T-helper 2 cell treated with Interferon-gamma antibody and Interleukin-4, amounts not matched to agents 5 μg/mL and 100 μg/mL, for 36 hours (primary cell): Measurements from ENCODE around the gene AP3B1.

Source experiments
- DNase-seq: peaks from one replicate; pipeline ENCODE4 v3.0.0; 2021; ENCODE audit warnings: low spot score
- H3K27ac Mint-ChIP-seq: one replicate; pipeline ENCODE4 v1.8.0; 2021; ENCODE audit warnings: mild to moderate bottlenecking, mixed read lengths
- H3K27me3 Mint-ChIP-seq: one replicate; pipeline ENCODE4 v1.8.0; 2021; ENCODE audit warnings: low read depth, mixed read lengths
- H3K36me3 Mint-ChIP-seq: one replicate; pipeline ENCODE4 v1.8.0; 2021; ENCODE audit warnings: low read depth, mixed read lengths
- H3K4me1 Mint-ChIP-seq: one replicate; pipeline ENCODE4 v1.8.0; 2021; ENCODE audit warnings: low read depth, mixed read lengths
- H3K4me3 Mint-ChIP-seq: one replicate; pipeline ENCODE4 v1.8.0; 2022; ENCODE audit warnings: mild to moderate bottlenecking, moderate library complexity, mixed read lengths
- H3K9me3 Mint-ChIP-seq: one replicate; pipeline ENCODE4 v1.8.0; 2021; ENCODE audit warnings: mixed read lengths

AP3B1 gene

DNA sequence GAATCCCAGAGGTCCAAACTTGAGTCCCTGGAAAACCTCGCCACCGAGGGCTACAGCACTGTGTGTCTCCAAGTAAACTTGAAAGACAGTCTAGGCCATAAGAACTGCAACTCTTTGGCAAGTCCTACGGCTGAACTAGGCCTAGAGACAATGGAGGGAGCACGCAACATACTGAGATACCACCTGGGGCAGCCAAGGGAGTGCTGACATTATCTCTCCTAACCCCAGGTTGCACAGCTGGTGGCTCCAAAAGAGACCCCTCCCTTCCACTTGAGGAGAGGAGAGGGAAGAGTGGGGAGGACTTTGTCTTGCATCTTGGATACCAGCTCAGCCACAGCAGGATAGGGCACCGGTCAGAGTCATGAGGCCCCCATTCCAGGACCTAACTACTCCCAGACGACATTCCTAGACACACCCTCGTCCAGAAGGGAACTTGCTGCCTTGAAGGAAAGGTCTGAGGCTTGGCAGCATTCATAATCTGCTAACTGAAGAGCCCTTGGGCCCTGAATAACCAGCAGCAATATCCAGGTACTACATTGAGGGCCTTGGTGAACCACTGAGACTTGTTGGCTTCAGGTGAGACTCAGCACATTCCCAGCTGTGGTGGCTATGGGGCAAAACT, 42.7 kb downstream of the AP3B1 start:
- H3K4me3 Mint-ChIP-seq = no peak overlapping the region
- DNase-seq = no peak
- H3K27me3 Mint-ChIP-seq = no peaks in the 10 kb centered on the region
- H3K36me3 Mint-ChIP-seq = peaks cover 49% of the 10 kb centered on the region
- no peak overlapping the region for H3K27ac Mint-ChIP-seq
- peaks cover 30% of the 10 kb centered on the region for H3K9me3 Mint-ChIP-seq
- no peaks in the 10 kb centered on the region for H3K4me1 Mint-ChIP-seq

DNA sequence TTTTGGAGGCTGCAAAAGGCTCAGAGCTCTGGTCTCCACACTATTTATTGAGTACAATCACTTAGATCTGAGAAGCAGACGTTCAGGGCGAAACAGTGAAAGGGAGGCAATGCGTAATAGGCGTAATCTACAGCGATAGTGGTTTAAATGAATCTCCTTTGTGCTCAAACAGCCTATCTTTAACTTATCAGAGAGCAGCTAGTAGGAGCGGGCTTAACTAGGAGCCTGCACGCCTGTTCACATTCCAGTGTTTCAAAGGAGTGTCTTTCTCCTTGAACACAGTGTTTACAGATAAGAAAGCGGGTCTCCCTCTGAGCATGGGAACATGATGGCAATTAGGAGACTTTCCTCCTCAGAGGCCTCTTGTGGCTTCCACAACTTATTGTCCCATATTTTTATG, 49.4 kb downstream of the AP3B1 start:
- no peak for DNase-seq
- no peak overlapping the region for H3K27ac Mint-ChIP-seq
- no peak overlapping the region for H3K4me3 Mint-ChIP-seq
- H3K9me3 Mint-ChIP-seq = no peaks in the 10 kb centered on the region
- H3K27me3 Mint-ChIP-seq = no peaks in the 10 kb centered on the region
- peaks cover 14% of the 10 kb centered on the region for H3K36me3 Mint-ChIP-seq
- H3K4me1 Mint-ChIP-seq = no peaks in the 10 kb centered on the region

DNA sequence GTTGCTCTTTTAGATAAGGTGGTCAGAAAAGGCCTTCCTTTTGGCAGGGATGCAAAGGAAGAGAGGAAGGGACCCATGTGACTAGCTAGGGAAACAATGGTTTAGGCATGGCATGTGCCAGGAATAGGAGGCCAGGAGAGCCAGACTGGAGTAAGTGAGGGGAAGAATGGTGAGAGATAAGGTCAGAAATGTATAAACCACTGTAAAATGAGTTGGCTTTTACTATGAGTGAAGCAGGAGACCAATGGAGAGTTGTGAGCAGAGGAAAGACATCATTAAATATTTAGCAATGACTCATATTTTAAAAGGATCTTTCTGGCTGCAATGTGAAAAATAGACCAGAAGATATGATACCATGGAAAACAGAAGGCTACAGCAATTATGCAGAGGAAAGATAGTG, 50.9 kb downstream of the AP3B1 start:
- Mint-ChIP-seq H3K27ac (no peak overlapping the region), H3K36me3 (peaks cover 11% of the 10 kb centered on the region)
- no peak for DNase-seq

DNA sequence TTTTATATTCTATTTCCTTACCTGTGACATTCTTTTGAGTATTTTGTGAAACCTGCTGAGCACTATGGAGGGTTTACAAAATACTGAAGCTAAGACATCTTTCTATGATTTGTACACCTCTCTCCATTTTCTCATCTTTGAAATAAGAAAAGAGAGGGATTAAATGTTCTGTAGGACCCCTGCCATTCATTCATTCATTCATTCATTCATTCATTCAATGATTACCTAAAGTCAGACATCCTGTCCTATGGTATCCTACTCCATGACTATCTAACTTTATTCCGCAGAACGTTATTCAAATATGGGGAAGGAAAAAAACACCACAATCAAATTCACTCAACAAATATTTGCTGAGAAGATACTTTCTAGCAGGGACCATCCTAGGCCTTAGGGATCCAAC, 51.4 kb downstream of the AP3B1 start:
- H3K27me3 Mint-ChIP-seq = no peaks in the 10 kb centered on the region
- no peak overlapping the region for H3K27ac Mint-ChIP-seq
- peaks cover 11% of the 10 kb centered on the region for H3K36me3 Mint-ChIP-seq
- no peaks in the 10 kb centered on the region for H3K4me1 Mint-ChIP-seq
- H3K4me3 Mint-ChIP-seq = no peak overlapping the region
- H3K9me3 Mint-ChIP-seq = no peaks in the 10 kb centered on the region
- DNase-seq = no peak

More for the DNA sequence above, 50.9 kb downstream of the AP3B1 start:
- Mint-ChIP-seq H3K4me3 (no peak overlapping the region), H3K4me1 (no peaks in the 10 kb centered on the region), H3K27me3 (no peaks in the 10 kb centered on the region), H3K9me3 (no peaks in the 10 kb centered on the region)

DNA sequence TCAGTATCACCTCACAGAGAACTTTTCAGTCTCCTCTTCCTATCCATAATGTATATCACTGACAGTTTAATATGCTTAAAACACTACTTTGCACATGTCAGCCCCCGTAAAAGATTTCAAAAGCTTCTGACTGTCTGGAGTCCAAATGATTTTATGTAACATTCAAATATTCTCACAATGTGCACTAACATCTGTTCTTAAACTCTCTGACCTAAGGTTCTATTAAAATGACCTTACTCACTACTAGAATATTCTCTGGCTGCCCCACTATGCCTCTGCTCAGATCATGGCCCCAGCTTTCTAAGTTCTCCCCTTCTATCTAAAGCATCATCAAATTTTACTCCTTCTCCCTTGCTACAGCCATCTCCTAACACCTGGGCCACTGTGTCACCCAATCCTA, 52.5 kb downstream of the AP3B1 start:
- peaks cover 11% of the 10 kb centered on the region for H3K36me3 Mint-ChIP-seq
- no peak overlapping the region for H3K4me3 Mint-ChIP-seq
- no peaks in the 10 kb centered on the region for H3K27me3 Mint-ChIP-seq
- no peaks in the 10 kb centered on the region for H3K4me1 Mint-ChIP-seq
- no peak overlapping the region for H3K27ac Mint-ChIP-seq
- no peak for DNase-seq
- no peaks in the 10 kb centered on the region for H3K9me3 Mint-ChIP-seq

DNA sequence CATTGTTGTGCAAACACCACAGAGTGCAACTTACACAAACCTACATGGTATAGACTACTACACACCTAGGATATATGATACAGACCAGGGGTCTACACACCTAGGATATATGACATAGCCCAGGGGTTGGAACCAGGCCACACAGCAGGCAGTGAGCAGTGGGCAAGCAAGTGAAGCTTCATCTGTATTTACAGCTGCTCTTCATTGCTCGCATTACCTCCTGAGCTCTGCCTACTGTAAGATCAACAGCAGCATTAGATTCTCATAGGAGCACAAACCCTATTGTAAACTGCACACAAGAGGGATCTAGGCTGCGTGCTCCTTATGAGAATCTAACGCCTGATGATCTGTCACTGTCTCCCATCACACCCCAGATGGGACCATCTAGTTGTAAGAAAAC, 56.6 kb downstream of the AP3B1 start:
- no peak for DNase-seq
- Mint-ChIP-seq H3K4me3 (no peak overlapping the region), H3K27me3 (no peaks in the 10 kb centered on the region), H3K36me3 (peaks cover 16% of the 10 kb centered on the region), H3K9me3 (no peaks in the 10 kb centered on the region), H3K27ac (no peak overlapping the region), H3K4me1 (no peaks in the 10 kb centered on the region)

DNA sequence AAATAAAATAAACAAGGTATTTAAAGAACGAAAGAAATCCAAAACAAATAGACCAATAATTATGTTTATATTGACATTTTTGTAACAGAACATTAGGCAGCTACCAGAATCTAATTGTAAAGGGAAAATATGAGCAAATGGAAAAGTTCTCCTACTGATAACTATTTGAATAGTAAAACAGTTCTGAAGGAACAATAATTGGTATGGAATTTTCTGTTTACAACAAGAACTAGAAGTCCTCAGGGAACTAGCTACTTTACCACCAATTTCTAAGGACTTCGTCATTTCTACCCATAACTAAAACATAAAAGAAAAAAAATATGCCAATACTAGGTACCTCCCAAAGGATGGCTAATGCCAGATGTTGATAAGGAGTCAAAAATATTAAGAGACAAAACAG, 58.5 kb downstream of the AP3B1 start:
- Mint-ChIP-seq H3K9me3 (no peaks in the 10 kb centered on the region), H3K4me3 (no peak overlapping the region)

DNA sequence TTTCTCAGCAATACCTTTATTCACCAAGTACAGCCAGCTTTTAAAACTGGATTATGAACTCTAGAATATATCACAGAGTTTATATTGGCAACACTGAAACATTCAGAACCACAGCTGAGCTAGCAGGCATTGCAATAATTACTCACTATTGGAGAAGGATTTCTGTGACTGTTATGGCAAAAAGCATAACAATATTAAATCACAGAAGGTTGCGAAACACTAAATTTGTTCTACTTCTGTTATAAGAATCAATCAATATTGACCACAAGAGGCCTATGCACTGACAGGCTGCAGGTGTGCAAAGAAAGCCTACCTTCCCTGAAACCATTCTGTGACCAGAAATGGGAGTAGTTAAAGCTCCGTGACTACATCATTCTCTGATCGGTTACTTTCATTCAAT, 59.2 kb downstream of the AP3B1 start:
- Mint-ChIP-seq H3K4me3 (no peak overlapping the region), H3K36me3 (peaks cover 11% of the 10 kb centered on the region), H3K9me3 (no peaks in the 10 kb centered on the region), H3K4me1 (no peaks in the 10 kb centered on the region), H3K27me3 (no peaks in the 10 kb centered on the region), H3K27ac (no peak overlapping the region)
- DNase-seq = no peak

More for the DNA sequence above, 58.5 kb downstream of the AP3B1 start:
- DNase-seq = no peak
- Mint-ChIP-seq H3K4me1 (no peaks in the 10 kb centered on the region), H3K27ac (no peak overlapping the region), H3K36me3 (peaks cover 16% of the 10 kb centered on the region), H3K27me3 (no peaks in the 10 kb centered on the region)

DNA sequence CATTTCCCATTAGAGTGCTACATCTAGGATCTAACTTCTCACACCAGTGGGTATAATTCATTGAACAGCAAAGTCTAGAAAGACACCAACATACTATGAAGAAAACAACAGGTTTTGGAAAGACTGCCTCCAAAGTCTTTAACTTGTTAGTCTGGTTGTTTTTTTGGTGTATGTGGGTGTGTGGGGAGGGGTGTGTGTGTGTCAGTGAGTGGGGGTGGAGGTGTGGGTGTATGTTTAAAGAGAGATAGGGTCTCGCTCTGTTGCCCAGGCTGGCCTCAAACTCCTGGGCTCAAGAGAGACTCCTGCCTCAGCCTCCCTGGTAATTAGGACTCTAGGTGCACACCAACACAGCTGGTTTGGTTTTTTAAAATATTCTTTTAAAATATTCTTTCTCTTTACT, 59.7 kb downstream of the AP3B1 start:
- no peaks in the 10 kb centered on the region for H3K9me3 Mint-ChIP-seq
- no peak for DNase-seq
- peaks cover 7% of the 10 kb centered on the region for H3K36me3 Mint-ChIP-seq
- no peaks in the 10 kb centered on the region for H3K27me3 Mint-ChIP-seq
- H3K4me1 Mint-ChIP-seq = no peaks in the 10 kb centered on the region
- H3K27ac Mint-ChIP-seq = no peak overlapping the region
- H3K4me3 Mint-ChIP-seq = no peak overlapping the region

DNA sequence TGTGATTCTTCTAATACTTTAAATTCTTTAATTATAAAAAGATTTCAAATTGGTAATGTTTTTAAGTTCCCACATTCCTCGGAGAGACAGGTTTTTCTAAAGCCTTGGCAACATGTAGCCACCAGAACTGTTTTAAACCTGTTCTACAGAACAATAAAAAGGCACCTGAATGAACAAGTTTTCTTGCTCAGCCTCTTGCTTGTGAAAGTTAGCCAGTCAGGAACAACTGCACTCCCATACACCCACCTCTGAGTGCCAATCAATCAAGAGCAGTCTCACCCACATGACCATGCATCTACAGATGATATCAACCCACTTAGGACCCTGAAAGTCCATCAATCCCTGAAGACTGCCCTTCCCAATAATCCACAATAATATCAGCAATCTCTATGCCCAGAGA, 62.3 kb downstream of the AP3B1 start:
- no peaks in the 10 kb centered on the region for H3K9me3 Mint-ChIP-seq
- no peak overlapping the region for H3K27ac Mint-ChIP-seq
- no peaks in the 10 kb centered on the region for H3K4me1 Mint-ChIP-seq

DNA sequence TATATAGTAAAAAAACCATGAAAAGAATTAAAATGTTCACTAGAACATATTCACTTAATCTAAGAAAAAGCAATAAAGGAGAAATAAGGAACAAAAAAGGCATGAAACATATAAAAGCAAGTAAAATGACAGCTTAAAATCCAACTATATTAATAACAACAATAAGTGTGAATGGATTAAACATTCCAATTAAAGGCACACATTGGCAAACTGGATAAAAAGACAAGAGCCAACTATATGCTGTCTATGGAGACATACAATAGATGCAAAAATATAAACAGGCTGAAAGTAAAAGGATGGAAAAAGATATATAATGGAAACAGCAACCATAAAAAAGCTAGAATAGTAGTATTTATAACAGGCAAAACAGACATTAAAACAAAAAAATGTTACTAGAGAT, 70.1 kb downstream of the AP3B1 start:
- Mint-ChIP-seq H3K36me3 (peaks cover 26% of the 10 kb centered on the region), H3K4me3 (no peak overlapping the region), H3K27me3 (no peaks in the 10 kb centered on the region), H3K4me1 (peaks cover 8% of the 10 kb centered on the region), H3K27ac (no peak overlapping the region), H3K9me3 (peaks cover 6% of the 10 kb centered on the region)
- no peak for DNase-seq

More for the DNA sequence above, 62.3 kb downstream of the AP3B1 start:
- DNase-seq = no peak
- Mint-ChIP-seq H3K4me3 (no peak overlapping the region), H3K36me3 (peaks cover 5% of the 10 kb centered on the region), H3K27me3 (no peaks in the 10 kb centered on the region)

DNA sequence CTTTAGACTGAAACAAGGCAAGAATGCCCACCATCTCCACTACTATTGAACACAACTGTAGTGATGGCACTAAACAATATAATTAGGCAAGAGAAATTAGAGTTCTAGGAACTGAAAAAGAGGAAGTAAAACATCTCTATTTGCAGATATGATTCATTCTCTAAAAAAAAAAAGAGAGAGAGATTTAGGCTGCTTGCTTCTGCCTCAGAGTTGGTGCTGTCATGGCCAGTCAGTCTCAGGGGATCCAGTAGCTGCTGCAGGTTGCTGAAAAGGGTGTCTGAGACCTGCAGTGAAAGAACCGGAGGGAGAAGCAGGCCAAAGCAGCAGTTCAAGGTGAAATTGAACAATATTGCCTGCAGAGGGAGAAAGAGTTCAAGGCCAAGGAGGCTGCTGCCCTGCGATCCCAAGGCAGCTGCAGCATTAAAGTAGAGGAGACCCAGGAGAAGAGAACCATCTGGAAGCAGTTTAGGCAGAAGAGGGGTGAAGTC, 72.5 kb downstream of the AP3B1 start:
- H3K27me3 Mint-ChIP-seq = no peaks in the 10 kb centered on the region
- no peak for DNase-seq
- peaks cover 8% of the 10 kb centered on the region for H3K4me1 Mint-ChIP-seq
- H3K27ac Mint-ChIP-seq = no peak overlapping the region
- no peak overlapping the region for H3K4me3 Mint-ChIP-seq
- H3K36me3 Mint-ChIP-seq = peaks cover 26% of the 10 kb centered on the region
- peaks cover 6% of the 10 kb centered on the region for H3K9me3 Mint-ChIP-seq

DNA sequence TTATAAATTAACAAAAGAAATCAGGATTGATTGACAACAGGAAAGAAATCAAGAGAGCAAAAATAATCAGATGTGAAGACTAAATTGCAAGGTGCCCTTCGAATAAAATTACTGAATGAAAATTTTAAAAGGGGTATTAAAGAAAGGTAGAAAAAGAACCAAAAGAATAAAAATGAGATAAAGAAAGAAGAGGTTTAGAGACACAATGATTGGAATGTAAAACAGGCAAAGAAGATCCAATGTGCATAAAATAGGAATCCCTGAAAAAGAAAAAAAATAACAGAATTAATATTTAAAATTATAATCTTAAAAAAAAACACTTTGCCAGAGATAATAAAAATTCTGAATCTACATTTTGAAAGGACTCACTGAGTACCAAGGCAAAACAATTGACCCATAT, 73.0 kb downstream of the AP3B1 start:
- peaks cover 8% of the 10 kb centered on the region for H3K4me1 Mint-ChIP-seq
- no peak for DNase-seq
- H3K36me3 Mint-ChIP-seq = peaks cover 26% of the 10 kb centered on the region
- H3K27me3 Mint-ChIP-seq = no peaks in the 10 kb centered on the region
- H3K4me3 Mint-ChIP-seq = no peak overlapping the region
- no peak overlapping the region for H3K27ac Mint-ChIP-seq
- peaks cover 6% of the 10 kb centered on the region for H3K9me3 Mint-ChIP-seq

DNA sequence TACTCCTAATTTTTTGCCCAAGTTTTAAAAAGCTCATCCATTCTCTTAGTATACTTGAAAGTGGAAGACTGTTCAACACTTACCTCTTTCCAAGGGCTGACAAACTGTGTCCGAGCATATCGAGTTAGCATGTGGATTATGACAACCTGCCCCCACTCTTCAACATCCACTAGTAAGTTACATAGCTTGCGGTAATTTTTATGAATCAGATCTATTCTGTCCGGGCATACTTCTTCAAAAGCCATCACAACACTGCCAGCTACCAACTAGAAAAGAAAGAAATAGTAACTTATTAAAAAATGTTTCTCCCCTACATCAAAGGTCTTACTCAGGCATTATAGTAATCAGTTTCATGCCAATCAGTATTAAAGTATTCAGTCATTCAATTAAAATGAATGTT, 78.5 kb downstream of the AP3B1 start:
- Mint-ChIP-seq H3K27me3 (no peaks in the 10 kb centered on the region), H3K36me3 (peaks cover 9% of the 10 kb centered on the region), H3K9me3 (peaks cover under 1% of the 10 kb centered on the region), H3K4me3 (no peak overlapping the region), H3K27ac (no peak overlapping the region), H3K4me1 (peaks cover under 1% of the 10 kb centered on the region)
- no peak for DNase-seq

DNA sequence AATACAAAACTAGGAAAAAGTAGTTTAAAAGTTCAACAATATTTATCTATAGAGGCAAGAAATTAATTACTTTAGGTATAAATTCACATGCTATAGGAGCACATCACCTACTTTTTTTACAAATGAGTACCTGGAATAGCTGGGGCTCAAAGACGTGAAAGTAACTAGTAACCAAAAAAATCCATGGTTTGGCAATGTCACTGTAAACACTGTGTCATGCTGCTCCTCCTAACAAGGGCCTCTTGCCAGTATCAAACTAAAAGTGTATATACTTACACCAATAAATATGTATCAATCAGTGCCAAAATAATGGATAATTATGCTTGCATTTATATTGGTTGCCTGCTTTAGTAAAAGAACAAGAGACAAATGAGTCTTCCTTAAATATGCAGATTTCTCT, 78.9 kb downstream of the AP3B1 start:
- no peak for DNase-seq
- H3K4me3 Mint-ChIP-seq = no peak overlapping the region
- no peaks in the 10 kb centered on the region for H3K9me3 Mint-ChIP-seq

More for the DNA sequence above, 78.9 kb downstream of the AP3B1 start:
- no peaks in the 10 kb centered on the region for H3K4me1 Mint-ChIP-seq
- H3K27ac Mint-ChIP-seq = no peak overlapping the region
- no peaks in the 10 kb centered on the region for H3K27me3 Mint-ChIP-seq
- peaks cover 9% of the 10 kb centered on the region for H3K36me3 Mint-ChIP-seq
